ENCODE results near the gene TRIM24.
"Not testable (repeated sequence)": the region's sequence is repeated elsewhere in the genome, so short reads cannot be mapped to it uniquely, and the experiment has no call there.

Gene TRIM24

DNA sequence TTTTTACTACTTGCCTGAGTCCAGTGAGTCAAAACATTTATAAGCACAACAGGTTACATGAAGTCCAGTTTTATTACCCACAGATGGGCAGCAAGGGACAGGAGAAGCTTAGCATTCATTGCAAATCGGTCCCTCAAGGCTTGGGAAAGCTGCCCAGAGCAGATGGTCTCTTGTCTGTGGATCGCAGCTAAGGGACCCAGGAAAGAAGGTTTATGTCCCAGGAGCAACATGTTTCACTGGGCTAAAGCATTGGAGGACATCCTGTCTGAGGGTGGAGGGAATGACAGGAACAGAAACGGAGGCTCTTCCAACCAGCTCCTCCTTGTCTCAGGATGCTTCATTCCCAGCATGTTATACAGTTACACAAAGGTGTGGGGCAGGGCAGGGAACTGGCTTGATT is 39.3 kb downstream of the TRIM24 start:
- no peak for DNase-seq

DNA sequence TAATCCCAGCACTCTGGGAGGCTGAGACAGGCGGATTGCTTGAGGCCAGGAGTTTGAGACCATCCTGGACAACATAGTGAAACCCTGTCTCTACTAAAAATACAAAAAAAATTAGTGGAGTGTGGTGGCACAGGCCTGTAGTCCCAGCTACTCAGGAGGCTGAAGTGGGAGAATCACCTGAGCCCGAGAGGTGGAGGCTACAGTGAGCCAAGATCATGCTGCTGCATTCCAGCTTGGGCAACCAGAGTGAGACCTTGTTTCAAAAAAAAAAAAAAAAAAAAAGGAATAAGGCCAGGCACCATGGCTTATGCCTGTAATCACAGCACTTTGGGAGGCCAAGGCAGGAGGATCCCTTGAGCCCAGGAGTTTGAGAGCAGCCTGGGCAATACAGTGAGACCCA is 40.2 kb downstream of the TRIM24 start:
- not testable (repeated sequence) for DNase-seq

DNA sequence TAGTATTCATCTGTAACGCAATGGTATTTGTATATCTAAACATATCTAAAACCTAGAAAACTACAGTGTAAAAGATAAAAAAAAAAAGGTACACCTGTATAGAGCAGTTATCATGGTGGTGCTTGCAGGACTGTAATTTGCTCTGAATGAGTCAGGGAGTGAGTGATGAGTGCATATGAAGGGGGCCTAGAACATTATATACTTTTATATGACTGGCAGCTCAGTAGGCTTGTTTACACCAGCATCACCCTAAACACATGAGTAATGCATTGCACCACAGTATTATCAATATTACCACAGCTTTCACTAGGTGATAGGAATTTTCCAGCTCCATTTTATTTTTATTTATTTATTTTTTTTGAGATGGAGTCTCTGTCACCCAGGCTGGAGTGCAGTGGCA is 40.8 kb downstream of the TRIM24 start:
- no peak for DNase-seq

DNA sequence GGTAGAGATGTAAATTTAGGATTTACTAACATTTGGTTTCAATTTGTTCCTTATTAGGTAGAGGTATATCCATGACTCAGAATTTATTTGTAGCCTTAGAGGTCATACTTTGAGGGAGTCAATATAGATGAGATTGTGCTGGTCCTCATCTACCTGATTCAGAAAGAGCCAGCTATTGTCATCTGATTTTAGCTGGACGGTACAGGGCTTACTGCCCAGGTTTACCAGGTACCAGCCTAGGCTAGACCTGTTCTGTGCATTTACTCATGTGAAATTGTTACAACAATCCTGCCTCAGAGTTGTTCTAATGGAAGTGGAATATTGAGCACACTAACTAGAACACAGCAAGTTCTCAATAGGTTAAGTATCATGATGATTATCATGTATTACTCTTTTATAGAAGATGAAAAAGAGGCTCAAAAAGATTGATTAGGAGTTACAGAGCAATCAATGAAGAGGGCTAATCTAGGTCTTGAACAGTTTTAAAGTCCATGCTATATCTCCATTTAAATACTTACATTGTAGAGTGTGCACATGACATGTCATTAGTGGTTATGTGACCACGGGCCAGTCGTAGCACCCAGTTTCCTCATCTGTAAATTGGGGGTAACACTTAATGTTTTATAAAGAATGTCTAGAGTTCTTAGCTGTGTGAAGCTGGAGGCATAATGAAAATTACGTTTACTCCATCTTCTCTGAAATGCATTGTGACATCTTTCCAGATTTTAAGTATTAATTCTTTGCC is 42.1 kb downstream of the TRIM24 start:
- DNase-seq = no peak

DNA sequence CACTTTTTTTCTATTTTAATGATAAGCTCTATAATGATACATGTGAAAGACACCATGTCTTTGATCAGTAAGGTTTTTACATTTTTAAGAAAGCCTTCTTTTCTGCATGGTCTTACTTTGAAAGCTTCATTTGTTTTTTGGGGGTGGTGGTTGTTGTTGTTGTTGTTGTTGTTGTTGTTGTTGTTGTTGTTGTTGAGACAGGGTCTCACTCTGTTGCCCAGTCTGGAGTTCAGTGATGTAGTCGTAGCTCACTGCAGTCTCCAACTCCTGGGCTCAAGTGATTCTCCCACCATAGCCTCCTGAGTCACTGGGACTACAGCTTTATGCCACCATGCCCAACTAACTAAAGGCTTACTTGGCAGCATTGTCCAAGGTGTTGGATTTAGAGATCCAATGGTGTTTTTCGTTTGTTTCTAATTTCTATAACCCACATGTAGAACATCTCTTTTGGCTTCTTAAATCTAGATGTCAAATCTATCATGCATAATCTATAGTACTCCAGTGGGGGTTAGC is 45.4 kb downstream of the TRIM24 start:
- no peak for DNase-seq

DNA sequence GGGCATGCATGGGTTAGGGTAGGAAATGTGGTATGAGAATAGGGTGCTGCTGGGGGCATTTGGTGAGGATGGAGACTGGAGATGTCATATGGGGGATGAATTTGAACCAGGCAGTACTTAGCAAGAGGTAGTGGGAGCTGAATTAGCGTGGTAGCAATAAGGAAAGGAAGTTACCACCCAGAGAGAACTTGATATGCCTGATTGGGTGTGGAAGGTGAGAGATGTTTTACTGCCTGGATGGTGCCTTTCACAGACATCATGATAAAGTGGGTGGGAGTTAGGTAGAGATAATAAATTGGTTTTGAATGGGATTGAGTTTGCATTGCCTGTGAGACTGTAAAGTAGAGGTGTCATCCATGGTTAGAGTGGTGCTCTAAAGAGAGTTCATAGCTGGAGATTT is 46.7 kb downstream of the TRIM24 start:
- DNase-seq = no peak

DNA sequence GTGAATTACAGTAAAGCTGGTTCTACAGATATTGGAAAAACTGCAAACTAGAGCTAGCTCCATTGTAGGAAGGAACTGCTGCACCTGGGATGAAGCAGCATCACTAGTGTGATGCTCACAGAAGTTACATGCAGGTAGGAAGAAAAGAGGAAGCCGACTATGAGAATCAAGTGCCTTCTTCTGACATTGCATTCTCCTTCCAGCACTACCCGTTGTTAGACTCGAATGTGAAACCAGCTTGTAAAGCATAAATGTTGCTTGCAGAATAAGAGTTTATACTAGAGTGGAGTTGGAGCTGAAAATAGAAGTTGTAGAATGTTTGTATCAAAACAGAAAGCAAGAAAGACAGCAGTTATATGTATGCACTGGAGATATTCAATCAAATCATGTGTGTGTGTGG is 49.9 kb downstream of the TRIM24 start:
- DNase-seq = no peak

DNA sequence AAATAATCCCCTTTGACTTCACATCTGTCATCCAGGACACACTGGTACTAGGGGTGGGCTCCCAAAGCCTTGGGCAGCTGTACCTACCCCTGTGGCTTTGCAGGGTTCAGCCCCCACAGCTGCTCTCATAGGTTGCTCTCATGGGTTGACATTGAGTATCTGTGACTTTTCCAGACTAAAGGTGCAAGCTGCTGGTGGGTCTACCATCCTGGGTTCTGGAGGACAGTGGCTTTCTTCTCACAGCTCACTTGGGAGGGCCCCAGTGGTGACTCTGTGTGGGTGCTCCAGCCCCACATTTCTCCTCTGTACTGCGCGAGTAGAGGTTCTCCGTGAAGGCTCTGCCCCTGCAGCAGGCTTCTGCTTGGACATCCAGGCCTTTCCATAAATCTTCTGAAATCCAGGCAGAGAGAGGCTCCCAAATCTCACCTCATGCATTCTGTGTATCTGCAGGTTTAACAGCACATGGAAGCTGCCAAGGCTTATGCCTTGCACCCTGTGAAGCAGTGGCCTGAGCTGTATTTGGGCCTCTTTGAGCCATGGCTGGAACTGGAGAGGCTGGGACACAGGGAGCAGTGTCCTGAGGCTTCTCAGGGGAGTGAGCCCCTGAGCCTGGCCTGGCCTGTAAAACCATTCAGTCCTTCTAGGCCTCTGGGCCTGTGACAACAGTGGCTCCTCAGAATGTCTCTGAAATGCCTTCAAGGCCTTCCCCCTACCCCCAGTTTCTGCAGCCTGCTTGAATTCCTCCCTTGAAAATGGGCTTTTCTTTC is 52.2 kb downstream of the TRIM24 start:
- DNase-seq = no peak

DNA sequence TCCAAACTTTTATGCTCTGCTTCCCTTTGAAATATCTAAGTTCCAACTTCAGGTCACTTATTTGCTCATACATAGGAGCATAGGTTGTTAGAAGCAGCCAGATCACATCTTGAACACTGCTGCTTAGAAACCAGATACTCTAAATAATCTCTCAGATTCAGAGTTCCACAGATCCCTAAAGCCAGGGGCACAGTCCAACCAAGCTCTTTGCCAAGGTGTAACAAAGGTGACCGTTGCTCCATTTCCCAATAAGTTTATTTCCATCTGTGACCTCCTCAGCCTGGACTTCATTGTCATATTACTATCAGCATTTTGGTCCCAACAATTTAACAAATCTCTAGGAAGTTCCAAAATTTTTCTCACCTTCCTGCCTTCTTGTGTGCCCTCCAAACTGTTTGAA is 52.8 kb downstream of the TRIM24 start:
- no peak for DNase-seq

DNA sequence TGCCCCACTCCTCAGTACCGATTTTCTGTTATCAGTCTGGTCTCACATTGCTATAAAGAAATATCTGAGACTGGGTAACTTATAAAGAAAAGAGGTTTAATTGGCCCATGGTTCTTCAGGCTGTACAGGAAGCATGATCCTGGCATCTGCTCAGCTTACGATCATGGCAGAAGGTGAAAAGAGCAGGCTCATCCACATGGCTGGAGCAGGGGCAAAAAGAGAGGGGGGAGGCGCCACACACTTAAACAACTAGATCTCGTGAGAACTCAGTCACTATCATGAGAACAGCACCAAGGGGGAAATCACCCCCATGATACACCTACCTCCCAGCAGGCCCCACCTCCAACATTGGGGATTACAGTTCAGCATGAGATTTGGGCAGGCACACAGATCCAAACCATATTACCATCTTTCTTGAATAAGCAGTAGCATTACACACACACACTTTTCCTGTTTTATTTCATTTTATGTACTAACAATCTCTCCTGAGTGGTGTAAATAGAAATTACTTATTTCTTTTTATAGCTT is 53.3 kb downstream of the TRIM24 start:
- DNase-seq = no peak

DNA sequence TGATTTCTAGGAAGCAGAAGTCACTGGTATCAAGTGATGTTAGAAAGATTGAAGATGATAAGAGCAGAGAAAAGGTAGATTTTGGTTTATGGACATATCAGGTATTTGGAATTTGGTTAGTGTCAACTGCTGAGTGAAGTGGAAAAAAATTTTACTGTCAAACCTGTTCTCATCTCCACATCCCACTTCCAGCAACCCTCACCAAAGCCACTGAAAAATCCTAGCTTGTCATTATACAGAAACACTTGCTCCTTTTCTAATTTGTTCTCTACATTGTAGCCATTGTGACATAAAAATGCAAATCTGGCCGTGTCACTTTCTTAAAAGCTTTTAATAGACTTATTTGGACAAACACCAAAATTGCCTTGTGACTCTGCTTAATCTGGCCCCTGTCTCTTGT is 54.0 kb downstream of the TRIM24 start:
- no peak for DNase-seq

DNA sequence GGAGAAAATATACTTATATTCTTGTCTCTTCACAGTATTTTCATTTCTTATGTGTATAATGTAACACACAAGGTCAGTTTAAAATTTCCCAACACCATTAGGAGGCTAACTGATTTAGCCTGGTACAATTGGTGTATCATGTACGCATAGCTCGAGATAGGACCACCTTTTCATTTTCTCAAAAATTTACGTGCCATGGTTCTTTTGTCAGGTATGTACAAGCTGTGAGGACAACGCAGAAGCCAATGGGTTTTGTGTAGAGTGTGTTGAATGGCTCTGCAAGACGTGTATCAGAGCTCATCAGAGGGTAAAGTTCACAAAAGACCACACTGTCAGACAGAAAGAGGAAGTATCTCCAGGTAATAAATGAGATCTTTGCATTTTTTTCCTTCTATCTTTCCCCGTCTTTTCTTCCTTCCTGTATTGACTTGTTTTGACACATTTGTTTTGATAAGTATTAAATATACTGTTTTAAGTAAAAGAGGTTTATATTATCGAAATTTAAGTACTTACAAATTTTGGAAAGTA is 55.0 kb downstream of the TRIM24 start:
- no peak for DNase-seq

DNA sequence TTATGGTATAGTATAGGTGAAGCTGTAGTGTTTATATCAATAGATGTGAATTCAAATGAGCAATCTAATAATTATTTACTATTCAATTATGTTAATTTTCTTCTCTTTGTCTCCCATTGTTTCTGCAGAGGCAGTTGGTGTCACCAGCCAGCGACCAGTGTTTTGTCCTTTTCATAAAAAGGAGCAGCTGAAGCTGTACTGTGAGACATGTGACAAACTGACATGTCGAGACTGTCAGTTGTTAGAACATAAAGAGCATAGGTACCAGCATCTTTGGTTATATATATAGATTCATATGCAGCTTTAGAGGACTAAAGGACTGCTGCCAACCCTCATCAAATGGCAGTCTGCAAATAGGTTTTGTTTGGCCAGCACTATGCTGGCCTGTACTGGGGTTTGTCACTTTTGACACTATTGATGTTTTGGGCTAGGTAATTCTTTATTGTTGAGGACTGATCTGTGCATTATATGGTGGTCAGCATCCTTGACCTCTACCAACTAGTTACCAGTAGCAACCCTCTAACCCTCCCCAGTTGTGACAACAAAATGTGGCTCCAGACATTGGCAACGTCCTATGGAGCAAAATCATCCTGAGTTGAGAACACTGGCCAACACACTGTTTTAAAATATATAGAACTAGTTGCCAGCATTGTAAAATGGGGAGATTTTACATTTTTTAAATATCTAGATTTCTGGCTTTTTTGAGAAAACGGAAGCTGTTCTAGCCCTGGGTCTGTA is 59.2 kb downstream of the TRIM24 start:
- no peak for DNase-seq

DNA sequence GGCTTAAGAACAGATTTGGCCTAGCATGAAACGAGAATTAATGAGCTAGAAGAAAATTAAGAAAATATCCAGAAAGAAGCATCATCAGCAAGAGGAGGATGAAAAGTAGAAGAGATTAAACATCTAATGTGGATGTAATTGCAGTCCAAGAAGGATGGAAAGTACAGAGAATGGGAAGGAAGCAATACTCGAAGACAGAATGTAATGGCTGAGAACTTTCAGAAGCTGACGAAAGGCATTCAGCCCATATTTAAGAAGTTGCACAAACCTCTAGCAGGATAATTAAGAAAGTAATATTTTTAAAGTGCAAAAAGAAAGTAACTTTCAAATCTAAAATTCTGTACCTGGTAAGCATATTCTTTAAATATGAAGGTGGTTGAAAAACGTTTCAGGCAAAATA is 60.7 kb downstream of the TRIM24 start:
- no peak for DNase-seq

DNA sequence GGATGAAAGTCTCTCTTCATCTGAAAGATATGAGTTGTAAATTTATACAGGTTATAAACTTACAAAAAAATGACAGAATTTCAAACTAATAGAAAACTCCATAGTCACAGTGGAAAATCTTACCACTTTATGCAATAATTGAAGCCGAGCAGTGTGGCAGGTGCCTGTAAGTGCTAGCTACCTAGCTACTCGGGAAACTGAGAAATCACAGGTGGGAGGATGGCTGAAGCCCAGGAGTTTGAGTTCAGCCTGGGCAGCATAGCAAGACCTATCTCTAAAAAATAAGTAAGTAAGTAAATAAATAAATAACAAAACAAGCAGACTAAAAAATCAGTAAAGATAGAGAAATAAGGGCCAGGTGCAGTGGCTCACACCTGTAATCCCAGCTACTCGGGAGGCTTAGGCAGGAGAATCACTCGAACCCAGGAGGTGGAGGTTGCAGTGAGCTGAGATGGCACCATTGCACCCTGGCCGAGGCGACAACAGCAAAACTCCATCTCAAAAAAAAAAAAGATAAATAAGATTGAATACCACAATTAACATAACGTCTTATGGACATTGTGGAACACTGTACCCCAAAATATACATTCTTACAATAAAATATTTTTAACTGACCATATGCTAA is 61.9 kb downstream of the TRIM24 start:
- DNase-seq = no peak

DNA sequence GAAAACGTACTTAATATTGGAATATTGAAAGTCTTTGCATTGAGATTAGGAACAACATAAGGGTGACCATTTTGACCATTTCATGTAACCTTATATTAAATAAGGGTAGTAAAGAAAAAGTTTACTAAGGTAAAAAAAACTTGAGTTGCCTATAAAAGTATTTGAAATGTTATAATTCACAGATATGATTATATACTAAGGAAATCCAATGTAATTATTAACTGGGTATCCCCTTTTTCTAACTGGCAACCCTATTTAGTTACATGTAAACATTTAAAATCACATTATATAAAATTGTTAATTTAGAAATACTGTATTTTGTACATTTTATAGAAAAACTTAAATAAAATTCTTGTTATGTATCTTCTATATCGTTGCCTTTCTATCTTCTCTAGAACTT is 64.2 kb downstream of the TRIM24 start:
- DNase-seq = no peak

DNA sequence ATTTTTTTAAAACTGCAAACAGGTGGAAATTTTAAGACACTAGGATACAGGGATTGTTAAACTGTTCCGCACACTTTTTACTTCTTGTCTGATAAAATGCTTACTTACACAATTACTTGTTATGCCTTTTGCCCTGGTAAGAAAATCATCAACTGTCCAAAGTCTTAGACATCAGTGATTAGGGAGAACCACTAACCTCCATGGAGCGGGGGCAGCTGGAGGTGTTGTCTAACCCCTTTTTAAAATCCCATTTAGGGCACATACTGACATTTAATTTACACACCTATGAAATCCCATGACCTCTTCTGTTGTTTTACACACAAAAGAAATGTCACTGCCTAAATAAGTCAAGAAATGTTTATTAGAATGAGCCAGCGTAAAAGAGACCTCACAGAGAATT is 65.7 kb downstream of the TRIM24 start:
- no peak for DNase-seq

DNA sequence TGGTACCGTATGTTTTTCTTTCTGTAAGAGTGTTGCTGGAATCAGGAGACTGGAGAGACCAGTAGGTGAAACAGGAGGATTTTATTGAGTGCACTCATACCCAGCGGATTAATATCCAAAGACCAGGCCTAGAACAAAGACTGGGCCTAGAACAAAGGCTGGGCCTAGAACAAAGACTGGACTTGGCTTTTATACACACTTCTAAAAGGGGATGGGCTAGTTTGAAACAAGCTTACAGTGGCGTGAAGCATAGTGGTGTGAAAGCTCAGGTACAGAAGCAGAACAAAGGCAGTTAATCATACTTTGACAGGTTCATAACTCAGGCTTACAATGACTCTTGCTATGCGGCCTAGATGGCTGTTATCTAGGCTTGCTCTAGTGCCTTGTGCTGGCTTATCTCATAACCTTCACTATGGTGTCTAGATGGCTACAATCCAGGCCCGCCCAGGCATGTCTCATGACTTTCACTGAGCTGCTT is 67.7 kb downstream of the TRIM24 start:
- DNase-seq = no peak

DNA sequence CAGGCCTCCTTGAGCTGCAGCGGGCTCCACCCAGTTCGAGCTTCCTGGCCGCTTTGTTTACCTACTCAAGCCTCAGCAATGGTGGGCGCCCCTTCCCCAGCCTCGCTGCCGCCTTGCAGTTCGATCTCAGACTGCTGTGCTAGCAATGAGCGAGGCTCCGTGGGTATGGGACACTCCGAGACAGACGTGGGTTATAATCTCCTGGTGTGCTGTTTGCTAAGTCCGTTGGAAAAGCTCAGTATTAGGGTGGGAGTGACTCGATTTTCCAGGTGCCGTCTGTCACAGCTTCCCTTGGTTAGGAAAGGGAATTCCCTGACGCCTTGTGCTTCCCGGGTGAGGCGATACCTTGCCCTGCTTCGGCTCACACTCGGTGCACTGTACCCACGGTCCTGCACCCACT is 76.8 kb downstream of the TRIM24 start:
- DNase-seq = not testable (repeated sequence)

DNA sequence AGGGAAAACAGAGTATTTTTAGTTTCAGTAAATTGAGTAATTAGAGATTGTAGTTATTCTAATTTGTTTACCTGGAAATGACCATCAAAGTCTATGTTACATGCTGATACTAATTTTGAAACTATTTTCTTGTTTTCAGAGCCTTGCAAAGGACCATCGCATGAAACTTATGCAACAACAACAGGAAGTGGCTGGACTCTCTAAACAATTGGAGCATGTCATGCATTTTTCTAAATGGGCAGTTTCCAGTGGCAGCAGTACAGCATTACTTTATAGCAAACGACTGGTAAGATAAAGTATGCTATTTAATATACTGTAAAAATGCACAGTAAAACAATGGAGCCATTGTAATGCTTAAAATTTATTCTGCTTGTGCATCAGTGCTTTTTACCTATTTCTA is 78.5 kb downstream of the TRIM24 start:
- DNase-seq = no peak

DNA sequence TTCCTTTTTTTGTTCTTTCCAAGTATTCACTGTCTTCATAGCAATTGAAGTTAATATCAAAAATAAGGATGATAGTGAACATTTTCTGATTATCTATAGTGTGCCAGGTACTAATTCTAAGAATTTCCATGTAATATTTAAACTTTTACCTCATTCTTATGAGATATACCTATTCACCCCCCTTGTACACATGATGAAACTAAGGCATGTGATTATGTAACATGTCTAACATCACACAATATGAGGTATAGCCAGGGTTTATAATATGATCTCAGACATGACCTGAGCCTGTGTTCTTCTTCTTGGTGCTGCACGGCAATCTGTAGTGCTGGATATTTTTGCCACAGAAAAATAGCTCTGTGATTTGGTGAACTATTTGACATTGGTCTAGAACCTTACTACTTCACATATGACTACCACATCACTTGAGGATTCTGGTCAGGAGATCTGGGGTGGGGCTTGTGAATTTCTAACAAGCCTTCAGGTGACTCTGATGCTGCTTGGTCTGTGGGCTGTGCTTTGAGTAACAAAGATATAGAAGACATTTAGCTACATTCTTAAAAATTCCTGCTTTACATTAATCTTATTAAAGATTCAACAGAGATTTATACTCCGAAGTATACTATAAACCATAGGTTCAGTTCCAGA is 79.1 kb downstream of the TRIM24 start:
- no peak for DNase-seq

DNA sequence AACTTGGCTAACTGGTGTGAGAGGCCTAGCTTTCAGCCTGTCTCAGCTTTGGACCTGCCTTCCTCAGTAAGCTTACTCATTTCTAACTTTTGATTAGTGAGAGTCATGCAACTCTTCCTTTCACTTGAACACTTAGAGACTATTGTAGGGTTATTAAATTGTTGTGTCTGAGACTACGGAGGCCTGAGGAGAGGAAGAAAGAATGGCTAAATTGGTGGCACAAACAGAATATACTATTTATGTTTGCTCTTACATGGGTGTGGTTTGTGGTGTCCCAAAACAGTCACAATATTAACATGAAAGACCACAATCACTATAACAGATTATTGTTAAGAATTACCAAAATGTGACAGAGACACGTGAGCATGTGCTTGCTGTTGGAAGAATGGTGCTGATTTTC is 82.1 kb downstream of the TRIM24 start:
- no peak for DNase-seq
